ENCODE measurements around the gene GRIK4. TPM values are rescaled to one million over a fixed set of nuclear protein-coding genes. Genes with fewer than 3 reads are reported as not detected.
"Not testable (repeated sequence)": the region's sequence is repeated elsewhere in the genome, so short reads cannot be mapped to it uniquely, and the experiment has no call there.

GRIK4 gene
- total RNA-seq, 4 donors from 2014 or later, result 0.09 TPM; not detected in 3

- no peak for ATAC-seq (ENCODE audit: low FRiP score)
- no peak for DNase-seq (ENCODE audit: low spot score)
Measured at GRCh38 chr11:120998581-120998980, 487.0 kb downstream of the GRIK4 start.

GRCh38 chr11:121004206-121004840 lies 492.8 kb downstream of the GRIK4 start:
- DNase-seq (ENCODE audit: low spot score), result no peak
- ATAC-seq (ENCODE audit: low FRiP score), result no peak
- TF ChIP-seq, protein P1, sequence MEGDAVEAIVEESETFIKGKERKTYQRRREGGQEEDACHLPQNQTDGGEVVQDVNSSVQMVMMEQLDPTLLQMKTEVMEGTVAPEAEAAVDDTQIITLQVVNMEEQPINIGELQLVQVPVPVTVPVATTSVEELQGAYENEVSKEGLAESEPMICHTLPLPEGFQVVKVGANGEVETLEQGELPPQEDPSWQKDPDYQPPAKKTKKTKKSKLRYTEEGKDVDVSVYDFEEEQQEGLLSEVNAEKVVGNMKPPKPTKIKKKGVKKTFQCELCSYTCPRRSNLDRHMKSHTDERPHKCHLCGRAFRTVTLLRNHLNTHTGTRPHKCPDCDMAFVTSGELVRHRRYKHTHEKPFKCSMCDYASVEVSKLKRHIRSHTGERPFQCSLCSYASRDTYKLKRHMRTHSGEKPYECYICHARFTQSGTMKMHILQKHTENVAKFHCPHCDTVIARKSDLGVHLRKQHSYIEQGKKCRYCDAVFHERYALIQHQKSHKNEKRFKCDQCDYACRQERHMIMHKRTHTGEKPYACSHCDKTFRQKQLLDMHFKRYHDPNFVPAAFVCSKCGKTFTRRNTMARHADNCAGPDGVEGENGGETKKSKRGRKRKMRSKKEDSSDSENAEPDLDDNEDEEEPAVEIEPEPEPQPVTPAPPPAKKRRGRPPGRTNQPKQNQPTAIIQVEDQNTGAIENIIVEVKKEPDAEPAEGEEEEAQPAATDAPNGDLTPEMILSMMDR (IDR thresholded peaks at IDR 0.05), result no peak

More at GRCh38 chr11:120998581-120998980, 487.0 kb downstream of the GRIK4 start:
- TF ChIP-seq, protein P1 (IDR thresholded peaks at IDR 0.05), result no peak

- no peak for ATAC-seq (ENCODE audit: low FRiP score)
- TF ChIP-seq, protein P1 (IDR thresholded peaks at IDR 0.05), result no peak
- DNase-seq (ENCODE audit: low spot score), result no peak
Measured at GRCh38 chr11:121006922-121007321, 495.4 kb downstream of the GRIK4 start.

- TF ChIP-seq, protein P1 (IDR thresholded peaks at IDR 0.05), result no peak
Measured at GRCh38 chr11:121008551-121008950, 497.0 kb downstream of the GRIK4 start.

DNA sequence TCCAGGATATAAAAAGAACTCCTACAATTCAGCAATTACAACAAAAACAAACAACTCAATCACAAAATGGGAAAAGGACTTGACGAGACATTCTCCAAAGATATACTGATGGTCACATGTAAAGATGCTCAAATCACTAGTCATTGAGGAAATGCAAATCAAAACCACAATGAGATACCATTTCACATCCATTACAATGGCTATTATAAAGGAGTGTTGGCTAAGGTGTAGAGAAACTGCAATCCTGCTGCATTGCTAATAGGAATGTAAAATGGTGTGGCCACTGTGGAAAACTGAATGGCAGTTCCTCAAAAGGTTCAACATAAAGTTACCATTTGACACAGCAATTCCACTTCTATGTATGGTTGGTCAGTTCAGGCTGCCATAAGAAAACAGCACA lies 500.5 kb downstream of the GRIK4 start:
- TF ChIP-seq, protein P1 (IDR thresholded peaks at IDR 0.05), result no peak
- no peak for DNase-seq (ENCODE audit: low spot score)
- ATAC-seq (ENCODE audit: low FRiP score), result no peak

More at GRCh38 chr11:121008551-121008950, 497.0 kb downstream of the GRIK4 start:
- DNase-seq (ENCODE audit: low spot score) (no peak), ATAC-seq (ENCODE audit: low FRiP score) (no peak)

- DNase-seq (ENCODE audit: low spot score) (no peak), ATAC-seq (ENCODE audit: low FRiP score) (no peak)
- TF ChIP-seq, protein P1 (IDR thresholded peaks at IDR 0.05), result no peak
Measured at GRCh38 chr11:121018746-121019145, 507.2 kb downstream of the GRIK4 start.

GRCh38 chr11:121021718-121022117 lies 510.2 kb downstream of the GRIK4 start:
- ATAC-seq (ENCODE audit: low FRiP score); DNase-seq (ENCODE audit: low spot score): not testable (repeated sequence)

Data from omental fat pad (tissue), 4 donors.